GM18873 (cell line): ENCODE measurements around the gene KDM2A.

ENCODE experiments used
- ATAC-seq: cut with Tn5 transposase; IDR thresholded peaks from one replicate; pipeline ENCODE4 v1.9.1; 2021; ENCODE audit warnings: mild to moderate bottlenecking, moderate library complexity, moderate number of reproducible peaks; ENCODE audit not compliant: unreplicated experiment, low FRiP score

The KDM2A gene

DNA sequence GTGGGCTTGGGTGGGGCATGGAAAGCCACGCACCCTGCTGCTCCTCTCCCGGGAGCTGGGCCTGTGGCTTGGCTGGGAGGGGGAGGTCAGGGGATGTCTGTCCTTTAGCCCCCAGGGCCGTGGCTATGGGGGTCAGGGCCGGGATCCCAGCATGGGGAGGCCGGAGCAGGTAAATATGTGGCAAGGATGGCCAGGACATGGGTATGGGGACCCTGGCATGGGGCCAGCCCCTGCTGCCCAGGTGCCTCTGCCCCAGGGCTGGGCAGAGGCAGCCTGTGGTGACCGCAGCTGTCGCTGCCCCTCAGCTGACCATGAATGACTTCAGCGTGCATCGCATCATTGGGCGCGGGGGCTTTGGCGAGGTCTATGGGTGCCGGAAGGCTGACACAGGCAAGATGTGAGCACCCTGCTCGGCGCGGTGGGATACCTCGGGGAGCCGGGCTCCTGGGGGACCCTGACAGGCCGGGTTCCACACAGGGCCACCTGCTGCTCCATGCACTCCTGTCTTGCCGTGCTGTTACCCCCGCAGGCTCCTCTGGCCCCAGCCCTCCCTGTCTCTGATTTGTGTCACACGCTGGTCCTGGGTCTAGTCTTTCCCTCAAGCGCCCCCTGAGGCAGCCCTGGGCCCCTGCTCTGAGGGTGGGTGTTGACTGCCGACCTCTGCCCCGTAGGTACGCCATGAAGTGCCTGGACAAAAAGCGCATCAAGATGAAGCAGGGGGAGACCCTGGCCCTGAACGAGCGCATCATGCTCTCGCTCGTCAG lies 161.9 kb downstream of the KDM2A start:
- no peak for ATAC-seq

DNA sequence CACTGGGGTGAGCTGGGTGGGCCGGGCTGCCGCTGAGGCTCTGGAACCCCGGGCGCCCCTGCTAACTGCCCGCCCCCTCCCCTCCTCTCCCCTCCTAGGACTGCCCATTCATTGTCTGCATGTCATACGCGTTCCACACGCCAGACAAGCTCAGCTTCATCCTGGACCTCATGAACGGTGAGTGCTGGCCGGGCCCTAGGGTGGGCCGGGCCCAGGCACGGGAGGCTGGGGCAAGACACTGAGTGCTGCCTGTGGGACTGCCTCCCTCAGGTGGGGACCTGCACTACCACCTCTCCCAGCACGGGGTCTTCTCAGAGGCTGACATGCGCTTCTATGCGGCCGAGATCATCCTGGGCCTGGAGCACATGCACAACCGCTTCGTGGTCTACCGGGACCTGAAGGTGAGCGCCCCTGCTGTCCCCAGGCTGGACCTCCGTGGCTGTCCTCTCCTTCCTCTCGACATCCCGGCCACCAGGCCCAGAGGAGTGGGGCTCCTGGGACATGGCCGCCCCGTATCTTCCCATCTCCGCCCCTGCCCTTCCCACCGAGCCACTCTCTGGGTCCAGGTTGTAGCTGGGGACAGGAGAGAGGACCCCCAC lies 162.6 kb downstream of the KDM2A start:
- ATAC-seq, result no peak

GRCh38 chr11:67282155-67282875 lies 163.3 kb downstream of the KDM2A start:
- no peak for ATAC-seq

- ATAC-seq, result no peak
Observed at GRCh38 chr11:67282876-67283371, 163.9 kb downstream of the KDM2A start.

DNA sequence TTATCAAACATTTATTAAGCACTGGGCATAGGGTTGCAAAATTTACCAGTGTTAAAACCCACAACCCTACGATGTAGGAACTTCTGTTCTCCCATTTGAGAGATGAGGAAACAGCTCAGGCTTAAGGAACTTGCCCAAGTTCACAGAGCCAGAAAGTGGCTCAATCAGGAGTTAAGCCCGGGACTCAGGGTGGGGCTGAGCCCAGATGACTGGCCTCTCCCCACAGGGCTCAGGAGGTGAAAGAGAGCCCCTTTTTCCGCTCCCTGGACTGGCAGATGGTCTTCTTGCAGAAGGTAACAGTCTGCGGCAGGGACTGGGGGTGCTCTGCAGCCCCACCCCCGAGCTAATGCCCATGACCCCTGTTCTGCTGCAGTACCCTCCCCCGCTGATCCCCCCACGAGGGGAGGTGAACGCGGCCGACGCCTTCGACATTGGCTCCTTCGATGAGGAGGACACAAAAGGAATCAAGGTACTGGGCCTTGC lies 164.5 kb downstream of the KDM2A start:
- no peak for ATAC-seq

DNA sequence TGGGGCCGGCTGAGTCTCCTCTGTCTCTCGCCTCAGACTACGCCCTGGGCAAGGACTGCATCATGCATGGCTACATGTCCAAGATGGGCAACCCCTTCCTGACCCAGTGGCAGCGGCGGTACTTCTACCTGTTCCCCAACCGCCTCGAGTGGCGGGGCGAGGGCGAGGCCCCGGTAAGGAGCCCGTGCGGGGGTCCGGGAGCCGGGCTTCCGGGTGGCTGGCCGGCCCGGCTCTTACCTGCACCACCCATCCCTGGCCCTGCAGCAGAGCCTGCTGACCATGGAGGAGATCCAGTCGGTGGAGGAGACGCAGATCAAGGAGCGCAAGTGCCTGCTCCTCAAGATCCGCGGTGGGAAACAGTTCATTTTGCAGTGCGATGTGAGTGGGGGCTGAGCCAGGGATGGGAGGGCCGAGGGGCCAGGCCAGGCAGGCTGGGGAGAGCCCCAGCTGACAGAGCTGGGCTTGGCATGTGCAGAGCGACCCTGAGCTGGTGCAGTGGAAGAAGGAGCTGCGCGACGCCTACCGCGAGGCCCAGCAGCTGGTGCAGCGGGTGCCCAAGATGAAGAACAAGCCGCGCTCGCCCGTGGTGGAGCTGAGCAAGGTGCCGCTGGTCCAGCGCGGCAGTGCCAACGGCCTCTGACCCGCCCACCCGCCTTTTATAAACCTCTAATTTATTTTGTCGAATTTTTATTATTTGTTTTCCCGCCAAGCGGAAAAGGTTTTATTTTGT lies 165.9 kb downstream of the KDM2A start:
- ATAC-seq, result no peak

DNA sequence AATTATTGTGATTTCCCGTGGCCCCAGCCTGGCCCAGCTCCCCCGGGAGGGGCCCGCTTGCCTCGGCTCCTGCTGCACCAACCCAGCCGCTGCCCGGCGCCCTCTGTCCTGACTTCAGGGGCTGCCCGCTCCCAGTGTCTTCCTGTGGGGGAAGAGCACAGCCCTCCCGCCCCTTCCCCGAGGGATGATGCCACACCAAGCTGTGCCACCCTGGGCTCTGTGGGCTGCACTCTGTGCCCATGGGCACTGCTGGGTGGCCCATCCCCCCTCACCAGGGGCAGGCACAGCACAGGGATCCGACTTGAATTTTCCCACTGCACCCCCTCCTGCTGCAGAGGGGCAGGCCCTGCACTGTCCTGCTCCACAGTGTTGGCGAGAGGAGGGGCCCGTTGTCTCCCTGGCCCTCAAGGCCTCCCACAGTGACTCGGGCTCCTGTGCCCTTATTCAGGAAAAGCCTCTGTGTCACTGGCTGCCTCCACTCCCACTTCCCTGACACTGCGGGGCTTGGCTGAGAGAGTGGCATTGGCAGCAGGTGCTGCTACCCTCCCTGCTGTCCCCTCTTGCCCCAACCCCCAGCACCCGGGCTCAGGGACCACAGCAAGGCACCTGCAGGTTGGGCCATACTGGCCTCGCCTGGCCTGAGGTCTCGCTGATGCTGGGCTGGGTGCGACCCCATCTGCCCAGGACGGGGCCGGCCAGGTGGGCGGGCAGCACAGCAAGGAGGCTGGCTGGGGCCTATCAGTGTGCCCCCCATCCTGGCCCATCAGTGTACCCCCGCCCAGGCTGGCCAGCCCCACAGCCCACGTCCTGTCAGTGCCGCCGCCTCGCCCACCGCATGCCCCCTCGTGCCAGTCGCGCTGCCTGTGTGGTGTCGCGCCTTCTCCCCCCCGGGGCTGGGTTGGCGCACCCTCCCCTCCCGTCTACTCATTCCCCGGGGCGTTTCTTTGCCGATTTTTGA lies 166.8 kb downstream of the KDM2A start:
- ATAC-seq, result no peak

- ATAC-seq, result no peak
Observed at GRCh38 chr11:67286621-67287333, 167.7 kb downstream of the KDM2A start.

- no peak for ATAC-seq
Observed at GRCh38 chr11:67287355-67288197, 168.5 kb downstream of the KDM2A start.

GRCh38 chr11:67288198-67288451 lies 169.1 kb downstream of the KDM2A start:
- no peak for ATAC-seq

- peak; percentile 44 for ATAC-seq
Observed at GRCh38 chr11:67288452-67289225, 169.6 kb downstream of the KDM2A start.

DNA sequence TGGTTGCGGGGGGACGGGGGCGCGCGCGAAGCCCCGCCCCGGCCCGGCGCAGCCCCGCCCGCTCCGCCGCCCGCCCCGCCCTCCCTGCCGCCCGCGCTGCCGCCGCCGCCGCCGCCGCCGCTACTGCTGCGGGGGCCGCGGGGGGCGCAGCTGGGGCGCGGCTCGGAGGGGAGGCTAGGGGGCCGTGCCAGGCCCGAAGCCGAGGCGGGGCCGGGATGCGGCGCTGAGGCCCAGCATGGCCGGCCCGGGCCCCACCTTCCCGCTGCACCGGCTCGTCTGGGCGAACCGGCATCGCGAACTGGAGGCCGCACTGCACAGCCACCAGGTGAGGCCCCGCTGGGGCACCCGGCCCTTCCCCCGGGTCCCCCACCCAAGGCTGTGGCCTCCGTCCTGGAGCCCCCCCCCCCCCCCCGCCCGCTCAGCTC lies 170.2 kb downstream of the KDM2A start, which contains the start of gene ANKRD13D:
ANKRD13D (plus strand) TSS at position 78 of the 425 bp plus-strand sequence; CDS start at position 236, 158 bp downstream.
- ATAC-seq, result peak; percentile 22

DNA sequence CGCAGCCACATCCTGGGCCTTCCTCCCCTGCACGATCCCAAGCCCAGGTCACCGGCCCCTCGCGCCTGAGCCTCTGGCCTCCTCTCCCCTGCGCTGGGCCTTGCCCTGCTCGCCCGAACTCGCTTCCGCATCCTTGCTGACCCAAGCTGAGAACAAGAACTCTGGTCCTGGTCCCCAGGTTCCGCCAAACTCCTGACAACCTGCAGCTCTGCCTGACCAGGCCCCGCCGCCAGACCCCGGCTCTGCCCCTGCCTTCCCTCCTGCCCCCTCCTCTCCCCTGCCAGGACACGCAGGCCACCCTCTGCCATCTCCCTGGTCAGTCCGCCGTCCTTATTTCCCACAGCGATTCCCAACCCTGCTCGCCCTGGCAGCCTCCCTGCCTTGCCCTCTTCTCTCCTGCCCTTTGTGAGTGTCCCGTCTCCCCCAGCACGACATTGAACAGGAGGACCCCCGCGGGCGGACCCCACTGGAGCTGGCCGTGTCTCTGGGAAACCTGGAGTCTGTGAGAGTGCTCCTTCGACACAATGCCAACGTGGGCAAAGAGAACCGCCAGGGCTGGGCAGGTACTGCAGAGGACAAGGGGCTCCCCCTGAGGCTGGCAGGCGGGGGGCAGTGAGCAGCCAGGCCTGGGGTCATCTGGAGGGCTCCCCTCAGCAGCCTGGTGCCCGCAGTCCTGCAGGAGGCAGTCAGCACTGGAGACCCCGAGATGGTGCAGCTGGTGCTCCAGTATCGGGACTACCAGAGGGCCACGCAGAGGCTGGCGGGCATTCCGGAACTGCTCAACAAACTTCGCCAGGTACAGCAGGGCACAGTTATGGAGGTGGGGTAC lies 170.8 kb downstream of the KDM2A start:
- ATAC-seq, result no peak

- ATAC-seq, result no peak
Observed at GRCh38 chr11:67290801-67291200, 171.7 kb downstream of the KDM2A start.

DNA sequence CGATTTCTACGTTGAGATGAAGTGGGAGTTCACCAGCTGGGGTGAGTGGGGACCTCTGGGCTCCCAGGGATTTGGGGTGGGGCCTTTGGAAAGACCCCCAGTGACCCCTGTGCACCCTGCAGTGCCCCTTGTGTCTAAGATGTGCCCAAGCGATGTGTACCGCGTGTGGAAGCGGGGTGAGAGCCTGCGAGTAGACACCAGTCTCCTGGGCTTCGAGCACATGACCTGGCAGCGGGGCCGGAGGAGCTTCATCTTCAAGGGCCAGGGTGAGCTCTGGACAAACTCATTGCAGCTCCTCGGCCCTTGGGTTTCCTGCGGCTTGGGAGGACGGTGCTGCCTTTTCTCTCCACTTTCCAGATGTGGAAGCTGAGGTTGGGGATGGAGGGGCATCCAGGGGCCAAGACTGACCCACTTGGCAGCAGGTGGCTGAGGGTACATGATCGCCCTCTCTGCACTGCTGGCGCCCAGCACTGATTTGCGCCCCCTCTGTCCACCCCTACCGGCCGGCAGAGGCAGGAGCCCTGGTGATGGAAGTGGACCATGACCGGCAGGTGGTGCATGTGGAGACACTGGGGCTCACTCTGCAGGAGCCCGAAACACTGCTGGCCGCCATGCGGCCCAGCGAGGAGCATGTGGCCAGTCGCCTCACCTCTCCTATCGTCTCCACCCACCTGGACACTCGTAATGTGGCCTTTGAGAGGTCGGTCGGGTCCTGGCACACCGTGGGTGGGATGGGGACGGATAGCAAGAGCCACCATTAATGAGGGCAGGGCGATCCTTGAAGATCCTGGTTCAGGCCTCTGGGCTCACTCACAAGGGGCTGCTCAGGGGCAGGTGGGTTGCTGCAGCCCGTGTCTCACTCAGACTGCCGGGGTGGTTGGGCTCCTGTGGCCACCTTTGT lies 172.7 kb downstream of the KDM2A start:
- no peak for ATAC-seq
